Measurements from ENCODE around the gene OPN4.

The OPN4 gene

DNA sequence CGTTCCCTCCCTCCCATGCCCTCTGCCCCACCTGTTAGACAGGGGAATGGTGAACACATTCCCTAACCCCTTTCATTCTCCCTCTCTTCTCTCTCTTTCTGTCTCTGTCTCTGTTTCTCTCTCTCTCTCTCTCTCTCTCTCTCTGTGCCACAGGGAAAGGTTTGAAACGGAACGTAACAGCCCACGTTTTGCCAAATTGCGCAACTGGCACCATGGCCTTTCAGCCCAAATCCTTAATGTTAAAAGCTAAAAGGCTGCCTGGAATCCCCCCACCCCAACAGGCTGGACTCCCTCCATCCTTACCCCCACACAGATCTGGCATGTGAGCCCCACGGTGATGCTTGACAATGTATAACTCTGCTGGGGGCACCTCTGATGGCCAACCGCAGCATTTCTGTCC is 44.8 kb downstream of the OPN4 start:
- TF ChIP-seq, protein P1, sequence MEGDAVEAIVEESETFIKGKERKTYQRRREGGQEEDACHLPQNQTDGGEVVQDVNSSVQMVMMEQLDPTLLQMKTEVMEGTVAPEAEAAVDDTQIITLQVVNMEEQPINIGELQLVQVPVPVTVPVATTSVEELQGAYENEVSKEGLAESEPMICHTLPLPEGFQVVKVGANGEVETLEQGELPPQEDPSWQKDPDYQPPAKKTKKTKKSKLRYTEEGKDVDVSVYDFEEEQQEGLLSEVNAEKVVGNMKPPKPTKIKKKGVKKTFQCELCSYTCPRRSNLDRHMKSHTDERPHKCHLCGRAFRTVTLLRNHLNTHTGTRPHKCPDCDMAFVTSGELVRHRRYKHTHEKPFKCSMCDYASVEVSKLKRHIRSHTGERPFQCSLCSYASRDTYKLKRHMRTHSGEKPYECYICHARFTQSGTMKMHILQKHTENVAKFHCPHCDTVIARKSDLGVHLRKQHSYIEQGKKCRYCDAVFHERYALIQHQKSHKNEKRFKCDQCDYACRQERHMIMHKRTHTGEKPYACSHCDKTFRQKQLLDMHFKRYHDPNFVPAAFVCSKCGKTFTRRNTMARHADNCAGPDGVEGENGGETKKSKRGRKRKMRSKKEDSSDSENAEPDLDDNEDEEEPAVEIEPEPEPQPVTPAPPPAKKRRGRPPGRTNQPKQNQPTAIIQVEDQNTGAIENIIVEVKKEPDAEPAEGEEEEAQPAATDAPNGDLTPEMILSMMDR (conservative IDR thresholded peaks at IDR 0.05; ENCODE audit: low read depth, low read length) = no peak

DNA sequence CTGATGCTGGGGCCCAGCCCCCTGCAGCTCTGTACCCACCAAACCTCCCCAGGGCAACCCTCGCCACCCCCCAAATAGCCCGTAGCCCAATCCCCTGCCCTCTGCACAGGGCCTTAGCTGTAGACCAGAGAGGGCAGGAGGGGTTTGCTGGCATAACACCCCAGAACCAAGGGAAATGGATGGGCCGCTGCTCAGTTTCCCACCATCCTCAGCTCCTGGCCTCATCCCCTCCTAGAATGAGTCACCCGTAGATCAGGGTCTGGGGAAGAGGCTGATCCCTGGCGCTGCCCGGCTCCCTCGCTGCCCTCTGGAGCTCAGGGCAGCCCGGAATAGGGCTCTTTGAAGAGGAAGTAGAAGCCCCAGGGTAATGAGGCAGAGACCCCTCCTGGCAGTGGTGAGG is 45.2 kb downstream of the OPN4 start:
- no peak for DNase-seq (ENCODE audit: low read depth)
- no peak overlapping the region for H3K4me3 ChIP-seq (ENCODE audit: low read depth, low read length)
- TF ChIP-seq, protein P1 (conservative IDR thresholded peaks at IDR 0.05; ENCODE audit: low read depth, low read length) = no peak

More for the DNA sequence above, 44.8 kb downstream of the OPN4 start:
- H3K4me3 ChIP-seq (ENCODE audit: low read depth, low read length) = no peak overlapping the region
- no peak for DNase-seq (ENCODE audit: low read depth)

DNA sequence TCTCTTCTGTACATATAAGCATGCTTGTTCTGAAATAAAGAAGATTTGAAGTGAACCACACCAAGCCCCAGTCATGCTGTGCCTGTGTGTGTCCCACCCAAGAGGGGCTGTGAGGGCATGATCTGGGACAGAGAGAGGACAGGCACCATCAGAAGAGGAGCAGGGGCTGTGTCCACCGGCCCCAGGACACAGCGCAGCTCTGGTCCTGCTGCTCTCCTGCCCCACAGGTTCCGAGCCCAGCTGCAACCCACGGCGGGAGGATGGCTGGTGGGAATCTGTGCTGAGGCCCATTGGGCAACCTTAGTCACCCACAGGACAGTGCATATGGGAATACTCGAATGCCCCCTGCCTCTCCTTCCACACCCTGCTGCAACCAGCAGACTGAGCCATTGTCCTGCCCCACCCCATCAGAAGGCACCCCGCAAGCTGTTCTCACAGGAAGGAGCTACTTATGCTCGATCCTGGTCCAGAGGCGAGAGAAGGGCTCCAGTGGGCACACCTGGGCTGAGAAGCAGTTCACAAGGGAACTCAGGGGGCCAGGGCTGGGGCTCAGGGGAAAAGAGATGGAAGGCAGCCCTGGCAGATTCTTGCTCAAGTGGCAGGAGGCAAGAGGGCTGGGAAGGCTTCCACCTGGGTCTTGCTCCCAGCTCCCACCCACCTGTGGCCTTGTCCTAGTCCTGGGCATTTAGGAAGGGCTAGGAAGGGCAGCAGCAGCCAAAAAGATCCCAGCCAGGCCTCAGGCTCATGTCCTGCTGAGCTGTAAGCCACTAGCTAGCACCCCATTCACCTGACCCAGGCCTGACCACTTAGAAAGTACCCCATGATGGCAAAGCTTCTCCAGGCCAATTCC is 45.9 kb downstream of the OPN4 start:
- TF ChIP-seq, protein P1 (conservative IDR thresholded peaks at IDR 0.05; ENCODE audit: low read depth, low read length) = no peak
- no peak overlapping the region for H3K4me3 ChIP-seq (ENCODE audit: low read depth, low read length)
- no peak for DNase-seq (ENCODE audit: low read depth)

DNA sequence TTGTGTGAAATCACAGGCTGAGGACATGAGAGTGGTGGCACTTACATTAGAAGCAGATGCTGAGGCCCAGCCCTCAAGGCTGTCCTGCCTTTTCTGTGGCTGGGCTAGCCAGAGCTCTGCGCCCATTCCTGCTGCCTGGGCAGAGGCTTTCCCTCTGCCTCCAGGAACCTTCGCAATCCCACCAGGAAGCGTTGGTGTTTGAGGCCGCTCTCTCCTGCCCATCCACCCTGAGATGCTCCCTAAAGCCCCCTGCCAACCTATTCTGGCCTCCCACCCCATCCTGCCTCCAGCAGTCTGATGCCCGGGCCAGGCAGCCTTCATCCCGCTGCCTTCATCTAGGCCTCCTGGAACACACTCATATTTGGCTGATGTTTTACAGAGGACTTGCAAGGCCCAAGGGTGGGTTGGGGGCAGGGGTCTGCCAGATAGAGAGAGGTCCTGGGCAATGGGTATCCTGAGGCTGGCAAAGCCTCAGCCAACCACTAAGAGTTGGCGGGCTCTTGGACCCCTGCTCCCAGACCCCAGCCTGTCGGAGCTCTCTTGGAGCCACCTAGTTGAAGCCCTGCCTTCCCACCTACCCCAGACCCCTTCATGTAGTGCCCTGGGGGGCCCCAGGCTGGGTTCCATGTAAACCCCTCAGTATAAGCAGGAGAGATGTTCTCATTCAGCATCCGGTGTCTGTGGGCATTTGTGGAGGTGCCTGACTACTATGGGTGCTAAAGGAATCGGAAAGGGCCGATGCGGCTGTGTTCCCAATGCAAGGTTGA is 46.7 kb downstream of the OPN4 start:
- TF ChIP-seq, protein P1 (conservative IDR thresholded peaks at IDR 0.05; ENCODE audit: low read depth, low read length) = no peak
- no peak for DNase-seq (ENCODE audit: low read depth)
- H3K4me3 ChIP-seq (ENCODE audit: low read depth, low read length) = no peak overlapping the region

DNA sequence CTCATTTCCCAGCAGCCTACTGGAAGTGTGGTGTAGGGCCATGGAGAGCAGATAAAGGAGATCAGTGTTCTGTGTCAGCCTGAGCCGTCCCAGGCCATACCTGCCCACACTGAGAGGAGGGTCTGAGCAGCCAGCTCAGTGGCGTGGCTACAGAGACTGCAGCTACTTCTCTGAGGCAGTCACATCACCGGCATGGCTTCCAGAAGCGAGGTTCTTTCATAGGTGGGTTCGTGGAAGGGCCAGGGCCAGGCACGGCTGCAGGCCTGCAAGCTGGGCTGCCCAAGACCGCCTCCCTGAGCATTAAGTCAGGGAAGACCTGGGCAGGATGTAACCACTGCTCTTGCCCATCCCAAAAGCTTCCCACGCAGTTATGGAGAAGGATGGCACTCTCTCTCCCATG is 48.8 kb downstream of the OPN4 start:
- TF ChIP-seq, protein P1 (conservative IDR thresholded peaks at IDR 0.05; ENCODE audit: low read depth, low read length) = no peak
- no peak overlapping the region for H3K4me3 ChIP-seq (ENCODE audit: low read depth, low read length)
- no peak for DNase-seq (ENCODE audit: low read depth)

DNA sequence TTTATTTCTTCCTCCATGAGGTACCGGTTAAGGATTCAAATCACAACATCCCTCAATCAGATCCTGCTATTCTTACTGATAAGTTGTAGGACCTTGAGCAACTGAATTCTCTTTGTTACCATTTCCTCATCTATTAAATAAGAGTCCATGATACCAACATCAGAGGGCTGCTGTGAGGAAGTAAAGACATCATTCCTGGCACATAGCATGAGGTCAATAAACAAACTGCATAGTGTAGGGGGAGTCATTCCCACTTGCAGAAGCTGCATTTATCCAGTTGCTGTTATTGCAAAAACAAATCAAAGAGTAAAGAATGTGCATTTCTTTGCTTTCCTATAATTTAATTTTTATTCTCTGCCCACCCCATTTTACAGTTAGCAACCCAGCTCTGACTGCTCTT is 50.8 kb downstream of the OPN4 start:
- DNase-seq (ENCODE audit: low read depth) = no peak
- no peak overlapping the region for H3K4me3 ChIP-seq (ENCODE audit: low read depth, low read length)
- TF ChIP-seq, protein P1 (conservative IDR thresholded peaks at IDR 0.05; ENCODE audit: low read depth, low read length) = no peak
